Measurements from ENCODE around the gene ULK4. TPM values are rescaled to one million over a fixed set of nuclear protein-coding genes. Genes with fewer than 3 reads are reported as not detected.

Gene ULK4
- total and polyA plus RNA-seq, 9 of the 15 experiments (the other 6 are each of a cell fraction or from before 2014, with no cell fraction given), result 3.0 to 5.9 (median 3.5) TPM

GRCh38 chr3:41462103-41462691, 499.7 kb downstream of the ULK4 start:
- no TSS peak for BruUV-seq (replicated peaks)
- FAIRE-seq (no peak), DNase-seq (ENCODE audit: extremely low read depth in 1 of 4, low spot score in 3 of 4) (no peak), ATAC-seq (no peak)
- CTCF ChIA-PET (ENCODE audit: low intra/inter-chr PET ratio), result interaction anchor here (0.5 kb wide), 1 partner anchor 419 kb away, joined by 3 read pairs; no protein-coding TSS in a partner anchor
- no peak overlapping the region for H3K27ac ChIP-seq (ENCODE audit: extremely low read depth, low read depth, low read length)
- no peaks in the 10 kb centered on the region for H3K4me1 ChIP-seq (replicated peaks in 1 of 2; ENCODE audit: control insufficient read depth in 2 of 2, insufficient read depth in 2 of 2, low read length in 2 of 2)
- no peak overlapping the region for H3K4me2 ChIP-seq (ENCODE audit: insufficient read depth, low read length)
- no peaks in the 10 kb centered on the region for H4K20me1 ChIP-seq (replicated peaks; ENCODE audit: control insufficient read depth, insufficient read depth, low read length)
- H2AFZ ChIP-seq (ENCODE audit: low read depth, low read length), result no peak overlapping the region
- H3K9ac ChIP-seq (ENCODE audit: insufficient read depth in 1 of 2, low read depth in 2 of 2, low read length in 2 of 2), result no peak overlapping the region
- no peak overlapping the region for H3K4me3 ChIP-seq
- H3K9me1 ChIP-seq (ENCODE audit: control insufficient read depth, insufficient read depth, low read length), result no peaks in the 10 kb centered on the region
- H3K79me2 ChIP-seq (ENCODE audit: control insufficient read depth, insufficient read depth, low read length), result no peaks in the 10 kb centered on the region
- WGBS (ENCODE audit: insufficient coverage, low coverage, missing lambda C conversion rate), result 0% methylated on average over 2 of the region's 2 CpGs
- POLR2A ChIA-PET, result interaction anchor here (0.7 kb wide), 1 partner anchor 15 kb away, joined by 3 read pairs; no protein-coding TSS in a partner anchor
- peaks cover 0 to 5% of the 10 kb centered on the region in 2 experiments; a peak in 2 of 5 replicates for H3K27me3 ChIP-seq (ENCODE audit: control insufficient read depth in 2 of 2, insufficient read depth in 2 of 2, low read length in 2 of 2)
- in situ Hi-C loops (cut with MboI), result no loop called here
- H3K9me3 ChIP-seq (replicated peaks; ENCODE audit: control insufficient read depth, insufficient read depth, low read depth, low read length), result no peaks in the 10 kb centered on the region
- TF ChIP-seq ZNF134 (CRISPR knock-in tag; conservative IDR thresholded peaks at IDR 0.05) (no peak), HMBOX1 (IDR thresholded peaks at IDR 0.05) (no peak), STAG1 (CRISPR knock-in tag; IDR thresholded peaks at IDR 0.05; ENCODE audit: borderline replicate concordance) (no peak)
- H3K36me3 ChIP-seq (ENCODE audit: control insufficient read depth, insufficient read depth, low read length), result no peaks in the 10 kb centered on the region
- intact Hi-C loops (cut with micrococcal nuclease), result no loop called here

- H4K20me1 ChIP-seq (replicated peaks; ENCODE audit: control insufficient read depth, insufficient read depth, low read length), result no peaks in the 10 kb centered on the region
- no peaks in the 10 kb centered on the region for H3K36me3 ChIP-seq (ENCODE audit: control insufficient read depth, insufficient read depth, low read length)
- no peak for FAIRE-seq
- intact Hi-C loops (cut with micrococcal nuclease), result no loop called here
- no peak for ATAC-seq
- CTCF ChIA-PET (ENCODE audit: low intra/inter-chr PET ratio), result no interaction called here
- H2AFZ ChIP-seq (ENCODE audit: low read depth, low read length), result no peak overlapping the region
- H3K4me3 ChIP-seq, result no peak overlapping the region
- H3K4me2 ChIP-seq (ENCODE audit: insufficient read depth, low read length), result no peak overlapping the region
- 0% methylated on average over 4 of the region's 4 CpGs for WGBS (ENCODE audit: insufficient coverage, low coverage, missing lambda C conversion rate)
- in situ Hi-C loops (cut with MboI), result no loop called here
- H3K9ac ChIP-seq (ENCODE audit: insufficient read depth in 1 of 2, low read depth in 2 of 2, low read length in 2 of 2), result no peak overlapping the region
- no peaks in the 10 kb centered on the region for H3K9me1 ChIP-seq (ENCODE audit: control insufficient read depth, insufficient read depth, low read length)
- no peaks in the 10 kb centered on the region for H3K4me1 ChIP-seq (replicated peaks in 1 of 2; ENCODE audit: control insufficient read depth in 2 of 2, insufficient read depth in 2 of 2, low read length in 2 of 2)
- POLR2A ChIA-PET, result no interaction called here
- H3K27ac ChIP-seq (ENCODE audit: extremely low read depth, low read depth, low read length), result no peak overlapping the region
- H3K9me3 ChIP-seq (replicated peaks; ENCODE audit: control insufficient read depth, insufficient read depth, low read depth, low read length), result no peaks in the 10 kb centered on the region
- H3K27me3 ChIP-seq (ENCODE audit: control insufficient read depth in 2 of 2, insufficient read depth in 2 of 2, low read length in 2 of 2), result peaks cover 0 to 5% of the 10 kb centered on the region in 2 experiments; a peak in 2 of 5 replicates
- DNase-seq (ENCODE audit: extremely low read depth in 1 of 4, low spot score in 3 of 4), result no peak
- H3K79me2 ChIP-seq (ENCODE audit: control insufficient read depth, insufficient read depth, low read length), result no peaks in the 10 kb centered on the region
- BruUV-seq (replicated peaks), result no TSS peak
- TF ChIP-seq ZNF165 (CRISPR knock-in tag; IDR thresholded peaks at IDR 0.05; ENCODE audit: borderline replicate concordance) (no peak), ZNF695 (CRISPR knock-in tag; IDR thresholded peaks at IDR 0.05) (no peak), NFRKB (IDR thresholded peaks at IDR 0.05; ENCODE audit: low read depth) (no peak), ZNF134 (CRISPR knock-in tag; conservative IDR thresholded peaks at IDR 0.05) (no peak), SFPQ (IDR thresholded peaks at IDR 0.05; ENCODE audit: low read depth, low read length) (no peak), TRIM25 (IDR thresholded peaks at IDR 0.05; ENCODE audit: borderline replicate concordance) (no peak), NELFE (IDR thresholded peaks at IDR 0.05; ENCODE audit: insufficient read depth, insufficient read length) (no peak), ZNF174 (CRISPR knock-in tag; IDR thresholded peaks at IDR 0.05) (no peak), HDAC3 (IDR thresholded peaks at IDR 0.05; ENCODE audit: borderline replicate concordance, partially characterized antibody) (no peak)
Measured at GRCh38 chr3:41460736-41461135, 501.2 kb downstream of the ULK4 start.

Data from K562 (cell line).